ENCODE results near the gene SCG5.
A peak's percentile ranks its signal among the peaks of the same experiment; 100 is the strongest.

Gene SCG5

GRCh38 chr15:32730677-32731654, 89.5 kb downstream of the SCG5 start (continued):
- no peak for TF ChIP-seq ZNF362 (tag by site-specific recombination; IDR thresholded peaks at IDR 0.05)
- no peak for TF ChIP-seq ZNF248 (tag by site-specific recombination; IDR thresholded peaks at IDR 0.05)
- no peak for TF ChIP-seq ZNF10 (tag by site-specific recombination; IDR thresholded peaks at IDR 0.05)
- no peak for TF ChIP-seq ZNF26 (tag by site-specific recombination; IDR thresholded peaks at IDR 0.05)
- no peak for TF ChIP-seq KLF17 (tag by site-specific recombination; IDR thresholded peaks at IDR 0.05)
- TF ChIP-seq REST (tag by site-specific recombination; IDR thresholded peaks at IDR 0.05) = no peak
- peak; percentile 50; the same call in 1 of the 2 replicates for TF ChIP-seq ZBTB17 (tag by site-specific recombination; IDR thresholded peaks at IDR 0.05)
- TF ChIP-seq ZNF600 (tag by site-specific recombination; IDR thresholded peaks at IDR 0.05) = peak; percentile 84
- no peak for TF ChIP-seq ZNF157 (tag by site-specific recombination; IDR thresholded peaks at IDR 0.05)
- no peak for TF ChIP-seq GLI4 (tag by site-specific recombination; IDR thresholded peaks at IDR 0.05)
- TF ChIP-seq ZNF280D (tag by site-specific recombination; IDR thresholded peaks at IDR 0.05) = no peak
- TF ChIP-seq ZBTB21 (tag by site-specific recombination; IDR thresholded peaks at IDR 0.05) = no peak
- TF ChIP-seq FEZF1 (tag by site-specific recombination; IDR thresholded peaks at IDR 0.05) = no peak
- TF ChIP-seq ZNF624 (tag by site-specific recombination; IDR thresholded peaks at IDR 0.05) = no peak
- no peak for TF ChIP-seq ZSCAN18 (tag by site-specific recombination; IDR thresholded peaks at IDR 0.05)
- TF ChIP-seq ZNF391 (tag by site-specific recombination; IDR thresholded peaks at IDR 0.05; ENCODE audit: borderline replicate concordance, low read depth) = no peak
- TF ChIP-seq ZBTB48 (tag by site-specific recombination; IDR thresholded peaks at IDR 0.05) = no peak
- TF ChIP-seq ZNF416 (tag by site-specific recombination; IDR thresholded peaks at IDR 0.05) = no peak
- TF ChIP-seq TRIM28 (IDR thresholded peaks at IDR 0.05; ENCODE audit: borderline replicate concordance, low read length) = no peak
- TF ChIP-seq ZNF449 (tag by site-specific recombination; IDR thresholded peaks at IDR 0.05) = no peak
- TF ChIP-seq ZNF670 (tag by site-specific recombination; IDR thresholded peaks at IDR 0.05; ENCODE audit: low read depth) = no peak
- no peak for TF ChIP-seq ATF2 (tag by site-specific recombination; IDR thresholded peaks at IDR 0.05; ENCODE audit: low read depth)
- no peak for TF ChIP-seq ZNF146 (tag by site-specific recombination; IDR thresholded peaks at IDR 0.05)
- no peak for TF ChIP-seq ZNF76 (tag by site-specific recombination; IDR thresholded peaks at IDR 0.05; ENCODE audit: borderline replicate concordance, low read depth)
